T follicular helper cell (primary cell): ENCODE results near the gene TANGO2.

Experiments
- DNase-seq: peaks from one replicate; pipeline ENCODE4 v3.0.0-alpha.2; 2020; ENCODE audit warnings: low read depth
- total RNA-seq, 2 experiments: gene quantifications; one replicate each; lab custom pipeline; 2026; lab: John Stamatoyannopoulos, UW

TANGO2 gene
- total RNA-seq: 22.8 to 49.7 reads per million in 2 experiments

- DNase-seq: peak; percentile 89
Observed at GRCh38 chr22:20020533-20021195, at the start of gene TANGO2. TANGO2 (plus strand) TSS chr22:20021110; CDS start chr22:20036799, 15,689 bp downstream.

DNA sequence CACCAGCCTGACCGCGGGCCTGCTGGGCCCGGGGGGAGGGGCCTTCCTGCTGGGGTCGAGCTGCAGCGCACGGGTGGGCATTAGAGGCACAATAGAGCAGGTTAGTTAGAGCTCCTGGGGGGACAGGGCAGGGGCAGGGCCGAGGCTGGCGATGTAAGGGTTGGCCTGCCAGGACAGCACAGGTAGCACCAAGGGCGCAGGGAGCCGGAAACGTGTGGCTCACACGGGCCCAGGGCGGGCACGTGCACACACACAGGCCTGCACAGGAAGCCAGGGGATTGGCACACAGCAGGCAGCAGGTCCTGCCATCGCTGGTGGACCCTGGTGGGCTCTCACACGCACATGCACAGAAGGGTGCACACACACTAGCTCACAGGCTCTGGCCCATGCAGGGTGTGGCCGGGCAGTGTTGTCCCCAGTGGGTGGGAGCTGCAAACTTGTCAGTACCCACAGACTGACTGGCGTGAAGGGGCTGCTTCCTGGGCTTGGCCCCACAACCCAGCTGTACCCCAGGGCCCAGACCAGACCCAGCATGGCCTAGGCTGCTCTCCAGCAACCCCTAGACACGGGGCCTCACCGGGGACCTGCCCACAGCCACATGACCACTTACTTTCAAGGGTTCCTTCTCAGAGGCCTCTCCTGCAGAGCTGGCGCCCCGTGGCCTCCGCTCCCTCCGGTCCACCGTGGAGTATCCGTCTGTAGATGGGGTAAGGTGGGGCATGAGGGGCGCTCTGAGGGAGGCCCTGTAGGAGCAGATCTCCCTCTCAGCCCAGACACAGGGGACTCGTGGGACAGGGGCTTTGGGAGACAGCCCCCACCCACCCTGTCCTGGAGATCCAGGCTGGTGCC is 49.4 kb upstream of the TANGO2 start:
- DNase-seq: no peak

DNA sequence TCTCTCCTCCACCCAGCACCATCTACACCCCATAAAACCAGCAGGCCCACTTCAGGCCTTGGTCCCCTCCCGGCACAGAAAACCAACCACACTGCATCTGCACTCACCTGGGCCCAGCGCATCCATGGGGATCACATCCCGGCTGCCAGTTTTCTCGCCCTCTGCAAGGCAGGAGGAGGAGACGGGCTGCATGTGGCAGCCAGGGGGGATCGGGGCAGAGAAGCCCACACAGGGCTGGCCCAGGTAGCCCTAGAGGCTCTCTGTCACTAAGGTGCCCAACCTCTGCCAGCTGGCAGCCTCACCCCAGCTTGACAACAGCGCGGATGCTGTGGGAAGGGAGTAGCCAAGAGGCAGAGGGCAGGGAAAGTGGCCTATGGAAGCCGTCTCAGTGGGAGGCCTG is 48.7 kb upstream of the TANGO2 start:
- DNase-seq: no peak

- no peak for DNase-seq
Observed at GRCh38 chr22:19972652-19973550, 48.0 kb upstream of the TANGO2 start.

DNA sequence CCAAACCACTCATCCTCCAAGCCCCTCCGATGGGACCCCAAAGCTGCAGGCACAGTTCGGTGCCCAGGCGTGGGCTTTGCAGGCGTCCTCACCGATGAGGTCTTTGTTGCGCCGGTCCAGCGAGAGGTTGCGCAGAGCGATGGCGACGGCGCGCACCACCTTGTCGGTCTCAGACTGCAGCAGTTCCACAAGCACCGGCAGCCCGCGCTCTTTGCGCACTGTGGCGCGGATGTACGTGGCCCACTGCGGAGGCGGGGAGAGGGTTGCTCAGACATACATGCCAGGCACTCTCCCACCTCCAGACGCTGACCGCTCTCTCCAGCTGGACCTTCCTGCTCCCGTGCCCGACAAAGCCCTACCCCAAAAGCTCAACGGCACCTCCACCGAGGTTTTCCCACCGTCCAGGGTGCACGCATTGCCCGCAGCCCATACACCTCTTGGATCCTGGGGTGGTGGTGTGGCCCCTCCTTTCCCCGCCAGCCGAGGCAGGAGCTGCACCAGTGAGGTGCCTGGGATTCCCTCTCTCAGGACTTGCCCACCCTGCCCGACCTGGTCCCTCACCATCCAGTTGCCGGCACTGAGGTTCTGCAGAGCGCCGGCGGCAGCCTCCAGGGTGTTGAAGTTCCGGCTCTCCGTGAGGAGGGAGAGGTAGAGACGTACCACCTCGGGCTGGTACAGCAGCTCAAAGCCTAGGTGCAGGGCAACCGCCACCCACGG is 47.2 kb upstream of the TANGO2 start:
- DNase-seq: no peak

DNA sequence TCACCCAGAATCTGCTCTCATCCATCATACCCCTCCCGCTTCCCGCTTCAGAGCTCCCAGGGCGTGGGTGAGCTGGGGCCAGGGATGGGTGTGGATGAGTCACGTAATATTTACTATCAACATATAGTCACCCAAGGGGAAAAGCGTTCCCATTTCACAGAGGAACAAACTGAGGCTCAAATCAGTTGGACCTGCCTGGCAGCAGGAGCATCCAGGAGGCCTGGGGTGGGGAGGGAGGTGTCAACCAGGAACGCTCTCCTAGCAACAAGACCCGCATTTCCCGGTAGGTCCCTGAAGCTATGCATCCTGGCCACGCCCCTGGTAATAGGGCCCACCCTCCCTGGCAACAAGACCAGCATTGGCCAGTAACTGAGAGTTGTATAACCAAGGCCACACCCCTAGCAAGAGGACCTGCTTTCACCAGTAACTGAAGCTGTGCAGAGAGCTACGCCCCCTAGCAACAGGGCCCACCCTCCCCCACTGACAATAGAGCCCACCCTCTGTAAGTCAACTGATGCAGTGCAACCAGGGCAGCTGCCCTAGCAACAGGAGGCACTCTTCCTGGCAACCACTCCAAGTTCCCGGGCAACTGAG is 46.5 kb upstream of the TANGO2 start:
- DNase-seq: no peak

- no peak for DNase-seq
Observed at GRCh38 chr22:19974935-19975706, 45.8 kb upstream of the TANGO2 start.

DNA sequence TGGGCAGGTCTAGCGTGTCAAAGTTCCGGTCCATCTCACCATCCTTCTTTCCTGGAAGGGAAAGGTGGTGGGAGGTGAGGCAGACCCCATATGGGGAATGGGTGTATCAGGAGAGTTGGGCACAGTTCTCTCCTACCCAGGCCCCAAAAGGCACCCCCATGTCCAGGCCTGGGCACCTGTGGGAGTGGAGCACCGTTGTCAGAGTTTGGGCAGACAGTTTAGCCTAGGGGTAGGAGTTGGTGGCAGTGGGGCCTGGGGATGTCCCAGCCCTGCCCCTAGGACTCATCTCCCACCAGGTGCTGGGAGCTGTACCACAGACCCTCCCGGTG is 45.2 kb upstream of the TANGO2 start:
- DNase-seq: no peak

- DNase-seq: no peak
Observed at GRCh38 chr22:19976671-19977070, 44.2 kb upstream of the TANGO2 start.

GRCh38 chr22:19977296-19978243 is 43.3 kb upstream of the TANGO2 start:
- DNase-seq: no peak

DNA sequence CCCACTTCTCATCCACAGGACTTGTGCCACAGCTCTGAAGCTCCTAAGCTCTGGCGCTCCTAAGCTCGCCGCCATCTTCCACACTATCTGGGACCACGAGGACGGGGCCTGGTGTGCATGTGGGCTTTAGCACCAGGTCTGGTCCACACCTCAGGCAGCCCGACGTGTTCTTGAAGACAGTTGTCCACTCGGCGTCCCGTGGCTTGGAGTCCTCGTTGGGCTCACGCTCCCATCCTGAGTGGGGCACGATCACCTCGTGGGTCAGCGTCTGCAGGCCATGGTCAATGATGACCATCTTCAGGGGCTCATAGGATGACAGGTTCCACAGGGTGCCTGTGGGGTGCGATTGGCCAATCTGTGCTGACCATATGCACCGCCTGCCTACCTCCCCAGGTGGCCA is 42.2 kb upstream of the TANGO2 start:
- DNase-seq: no peak

- DNase-seq: no peak
Observed at GRCh38 chr22:19979712-19980493, 41.0 kb upstream of the TANGO2 start.

- DNase-seq: no peak
Observed at GRCh38 chr22:19980766-19981165, 40.1 kb upstream of the TANGO2 start.

GRCh38 chr22:19981171-19981960 is 39.5 kb upstream of the TANGO2 start:
- DNase-seq: no peak

- DNase-seq: no peak
Observed at GRCh38 chr22:19981961-19982920, 38.7 kb upstream of the TANGO2 start.

DNA sequence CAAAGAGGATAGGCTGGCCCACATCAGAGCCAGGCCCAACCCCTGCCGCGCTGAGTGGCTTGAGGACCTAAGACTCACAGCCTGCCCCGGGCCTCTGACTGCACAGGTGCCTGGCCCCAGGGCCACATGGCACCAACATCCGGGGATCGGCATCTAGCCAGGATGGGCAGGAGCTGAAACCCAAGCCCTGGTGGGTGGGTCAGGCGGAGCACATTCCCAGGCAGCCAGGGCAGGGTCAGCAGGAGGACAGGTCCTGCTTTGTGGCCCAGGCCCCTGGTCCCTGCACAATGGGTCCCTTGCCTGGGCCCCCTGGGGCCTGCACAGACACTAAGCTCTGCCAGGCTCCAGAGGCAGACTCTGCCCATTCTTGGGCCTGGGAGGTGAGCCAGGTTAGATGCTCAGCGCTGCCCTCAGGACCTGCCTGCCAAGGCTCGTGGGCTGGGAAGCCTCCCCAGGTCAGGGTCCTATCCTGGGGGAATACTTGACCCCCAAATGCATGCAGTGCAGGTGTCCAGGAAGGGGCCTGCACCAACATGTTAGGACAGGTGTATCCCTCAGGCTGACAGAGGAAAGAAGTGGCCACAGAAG is 37.8 kb upstream of the TANGO2 start:
- no peak for DNase-seq
